Renal cortex interstitium (tissue), 11 donors: ENCODE measurements around the gene LIN37. TPM values are rescaled to one million over a fixed set of nuclear protein-coding genes. Genes with fewer than 3 reads are reported as not detected.
A peak's percentile ranks its signal among the peaks of the same experiment; 100 is the strongest.
"Not testable (repeated sequence)": the region's sequence is repeated elsewhere in the genome, so short reads cannot be mapped to it uniquely, and the experiment has no call there.

Experiments used
- DNase-seq, 11 donors: peaks; one replicate each; pipeline ENCODE4 v3.0.0-alpha.2; 2013; ENCODE audit warnings: low read depth in 9 of 11, low spot score in 4 of 11; ENCODE audit errors: extremely low read depth in 1 of 11
- polyA plus RNA-seq, 3 donors: library from polyadenylated mRNA; unstranded; fragments of 120-200 nt; gene quantifications; one replicate each; pipeline ENCODE4 v1.2.1, GENCODE V29; 2013; ENCODE audit not compliant: insufficient read length in 3 of 3

Gene LIN37
- polyA plus RNA-seq, 3 donors: 12.5 to 12.9 (median 12.6) TPM

GRCh38 chr19:35716801-35717664 lies 31.3 kb upstream of the LIN37 start:
- peak in 10 of 11 donors; percentile 72 to 95 (median 90) for DNase-seq

GRCh38 chr19:35717665-35718344 lies 30.6 kb upstream of the LIN37 start, which contains the start of gene KMT2B:
KMT2B (plus strand) TSS chr19:35718003; CDS start chr19:35718019, 16 bp downstream.
- DNase-seq: peak in 4 of 11 donors; percentile 83 to 93 (median 90)

- DNase-seq: no peak
Measured at GRCh38 chr19:35718345-35719041, 29.9 kb upstream of the LIN37 start.

- DNase-seq: no peak
Measured at GRCh38 chr19:35719402-35720162, 28.8 kb upstream of the LIN37 start.

- DNase-seq: no peak
Measured at GRCh38 chr19:35720163-35720524, 28.2 kb upstream of the LIN37 start.

GRCh38 chr19:35720648-35721047 lies 27.7 kb upstream of the LIN37 start:
- no peak for DNase-seq

GRCh38 chr19:35721374-35721773 lies 27.0 kb upstream of the LIN37 start:
- DNase-seq: no peak

GRCh38 chr19:35722461-35722860 lies 25.9 kb upstream of the LIN37 start:
- DNase-seq: no peak

- no peak for DNase-seq
Measured at GRCh38 chr19:35722897-35723296, 25.5 kb upstream of the LIN37 start.

GRCh38 chr19:35723671-35724070 lies 24.7 kb upstream of the LIN37 start:
- DNase-seq: no peak

GRCh38 chr19:35724132-35724531 lies 24.2 kb upstream of the LIN37 start:
- DNase-seq: not testable (repeated sequence)

GRCh38 chr19:35724560-35724959 lies 23.8 kb upstream of the LIN37 start:
- no peak for DNase-seq

- no peak for DNase-seq
Measured at GRCh38 chr19:35725216-35725861, 23.0 kb upstream of the LIN37 start.

GRCh38 chr19:35727053-35727955 lies 21.1 kb upstream of the LIN37 start:
- DNase-seq: no peak

GRCh38 chr19:35727956-35728706 lies 20.2 kb upstream of the LIN37 start:
- DNase-seq: no peak

GRCh38 chr19:35729021-35729420 lies 19.4 kb upstream of the LIN37 start:
- no peak for DNase-seq

- DNase-seq: no peak
Measured at GRCh38 chr19:35729763-35730162, 18.6 kb upstream of the LIN37 start.
